SJSA1 (cell line): ENCODE results near the gene SLIT3. TPM values are rescaled to one million over a fixed set of nuclear protein-coding genes. Genes with fewer than 3 reads are reported as not detected.

Experiments
- DNase-seq, 2 experiments: peaks; one replicate each; pipeline ENCODE4 v3.0.0-alpha.2; 2015 to 2020; ENCODE audit warnings: low spot score in 2 of 2, low read depth in 1 of 2
- H3K27ac ChIP-seq: fragments of 250-450 bp; sonication (Bioruptor Pico); 2 replicates; pipeline ENCODE4 v1.5.1; 2020; ENCODE audit warnings: mild to moderate bottlenecking, moderate library complexity
- H3K27me3 ChIP-seq: fragments of 250-450 bp; sonication (Bioruptor Pico); replicated peaks from 2 replicates; pipeline ENCODE4 v1.5.1; 2020; ENCODE audit warnings: mild to moderate bottlenecking, moderate library complexity
- H3K36me3 ChIP-seq: fragments of 250-450 bp; sonication (Bioruptor Pico); 2 replicates; pipeline ENCODE4 v1.5.1; 2020; ENCODE audit warnings: mild to moderate bottlenecking
- H3K4me1 ChIP-seq: fragments of 250-450 bp; sonication (Bioruptor Pico); replicated peaks from 2 replicates; pipeline ENCODE4 v1.6.1; 2021; ENCODE audit warnings: mild to moderate bottlenecking
- H3K4me3 ChIP-seq: fragments of 250-450 bp; sonication (Bioruptor Pico); 2 replicates; pipeline ENCODE4 v1.5.1; 2020; ENCODE audit warnings: mild to moderate bottlenecking
- H3K9me3 ChIP-seq: fragments of 250-450 bp; sonication (Bioruptor Pico); replicated peaks from 2 replicates; pipeline ENCODE4 v1.5.1; 2020; ENCODE audit warnings: mild to moderate bottlenecking
- total RNA-seq: library from RNA; depleted of rRNA; stranded (reverse); fragments of >200 nt; shearing (Covaris generic); gene quantifications from 2 replicates; pipeline ENCODE4 v1.2.3, GENCODE V29; 2014

The SLIT3 gene
- total RNA-seq, 1 experiment from 2014 or later: 19.0 TPM

DNA sequence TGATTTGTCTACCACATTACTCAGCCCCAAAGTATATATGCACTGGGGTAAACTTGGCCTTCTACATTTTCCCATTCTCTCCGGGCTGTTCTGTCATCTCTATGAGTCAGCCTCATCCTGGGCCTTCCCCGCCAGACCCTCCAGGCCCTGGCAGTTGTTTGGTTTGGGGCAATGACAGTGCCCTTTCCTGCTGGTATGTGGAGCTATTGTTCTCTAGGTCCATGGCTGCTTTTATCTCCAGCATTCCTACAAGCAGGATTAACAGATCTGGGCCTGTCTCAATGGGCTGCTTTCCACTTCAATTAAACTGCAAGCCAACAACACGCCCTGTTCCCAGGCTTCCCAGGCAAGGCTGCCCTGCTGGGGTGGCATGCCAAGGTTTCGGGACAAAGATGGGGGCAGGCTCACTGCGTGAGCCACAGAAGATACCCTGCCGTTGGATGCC lies 136.4 kb downstream of the SLIT3 start:
- no peaks in the 10 kb centered on the region for H3K36me3 ChIP-seq
- DNase-seq: peak; percentile 98 to 99
- H3K27ac ChIP-seq: peak overlapping the region; percentile 83
- H3K27me3 ChIP-seq: no peaks in the 10 kb centered on the region
- H3K4me1 ChIP-seq: peaks cover 55% of the 10 kb centered on the region
- H3K4me3 ChIP-seq: no peak overlapping the region
- no peaks in the 10 kb centered on the region for H3K9me3 ChIP-seq

DNA sequence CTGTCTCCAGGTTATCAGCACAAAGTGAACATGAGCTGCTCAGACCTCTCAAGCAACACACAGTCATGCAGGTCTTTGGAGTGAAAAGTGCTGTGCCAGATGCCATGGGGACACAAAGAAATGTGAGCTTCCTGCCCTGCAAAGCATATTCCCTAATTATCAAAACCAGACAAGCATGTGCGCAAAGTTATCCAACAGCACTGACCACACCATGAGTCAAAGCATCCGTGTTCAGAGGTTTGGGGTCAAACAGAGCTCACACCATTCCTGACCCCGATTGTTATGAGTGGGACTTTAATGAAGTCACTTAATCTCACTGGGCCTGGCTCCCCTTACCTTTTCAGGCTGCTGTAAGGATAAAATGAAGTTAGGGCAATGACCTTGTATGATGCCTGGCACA lies 138.5 kb downstream of the SLIT3 start:
- peak; percentile 61 to 71 for DNase-seq
- no peak overlapping the region for H3K4me3 ChIP-seq
- no peaks in the 10 kb centered on the region for H3K36me3 ChIP-seq
- peaks cover 7% of the 10 kb centered on the region; the same call in 1 of the 2 replicates for H3K9me3 ChIP-seq
- H3K27me3 ChIP-seq: no peaks in the 10 kb centered on the region
- H3K27ac ChIP-seq: peak overlapping the region; percentile 83
- peaks cover 55% of the 10 kb centered on the region for H3K4me1 ChIP-seq

- peaks cover 61% of the 10 kb centered on the region for H3K4me1 ChIP-seq
- no peaks in the 10 kb centered on the region for H3K36me3 ChIP-seq
- H3K4me3 ChIP-seq: no peak overlapping the region
- H3K27me3 ChIP-seq: no peaks in the 10 kb centered on the region
- DNase-seq: peak; percentile 94 to 95
- H3K27ac ChIP-seq: peak overlapping the region; percentile 83
- peaks cover 7% of the 10 kb centered on the region; the same call in 1 of the 2 replicates for H3K9me3 ChIP-seq
Observed at GRCh38 chr5:169161022-169161680, 139.8 kb downstream of the SLIT3 start.

GRCh38 chr5:169160405-169160901 lies 140.5 kb downstream of the SLIT3 start:
- Histone ChIP-seq H3K9me3 (peaks cover 7% of the 10 kb centered on the region; the same call in 1 of the 2 replicates), H3K27ac (peak overlapping the region; percentile 83), H3K4me3 (no peak overlapping the region), H3K36me3 (no peaks in the 10 kb centered on the region), H3K27me3 (no peaks in the 10 kb centered on the region), H3K4me1 (peaks cover 57% of the 10 kb centered on the region)
- DNase-seq: no peak

GRCh38 chr5:169158764-169159163 lies 142.2 kb downstream of the SLIT3 start:
- no peak overlapping the region for H3K27ac ChIP-seq
- no peak overlapping the region for H3K4me3 ChIP-seq
- no peaks in the 10 kb centered on the region for H3K27me3 ChIP-seq
- DNase-seq: no peak
- peaks cover 7% of the 10 kb centered on the region; the same call in 1 of the 2 replicates for H3K9me3 ChIP-seq
- H3K4me1 ChIP-seq: peaks cover 42% of the 10 kb centered on the region
- H3K36me3 ChIP-seq: no peaks in the 10 kb centered on the region

GRCh38 chr5:169157064-169157463 lies 143.9 kb downstream of the SLIT3 start:
- H3K27ac ChIP-seq: no peak overlapping the region
- DNase-seq: peak in 1 of 2 experiments; percentile 47
- H3K27me3 ChIP-seq: no peaks in the 10 kb centered on the region
- H3K4me3 ChIP-seq: no peak overlapping the region
- peaks cover 7% of the 10 kb centered on the region; the same call in 1 of the 2 replicates for H3K9me3 ChIP-seq
- H3K4me1 ChIP-seq: peaks cover 25% of the 10 kb centered on the region
- H3K36me3 ChIP-seq: no peaks in the 10 kb centered on the region

GRCh38 chr5:169154679-169155078 lies 146.3 kb downstream of the SLIT3 start:
- H3K4me1 ChIP-seq: peaks cover 5% of the 10 kb centered on the region; the same call in 1 of the 2 replicates
- no peak overlapping the region for H3K4me3 ChIP-seq
- H3K27ac ChIP-seq: no peak overlapping the region
- peaks cover 7% of the 10 kb centered on the region; the same call in 1 of the 2 replicates for H3K9me3 ChIP-seq
- no peaks in the 10 kb centered on the region for H3K27me3 ChIP-seq
- no peak for DNase-seq
- H3K36me3 ChIP-seq: no peaks in the 10 kb centered on the region; the same call in 1 of the 2 replicates

DNA sequence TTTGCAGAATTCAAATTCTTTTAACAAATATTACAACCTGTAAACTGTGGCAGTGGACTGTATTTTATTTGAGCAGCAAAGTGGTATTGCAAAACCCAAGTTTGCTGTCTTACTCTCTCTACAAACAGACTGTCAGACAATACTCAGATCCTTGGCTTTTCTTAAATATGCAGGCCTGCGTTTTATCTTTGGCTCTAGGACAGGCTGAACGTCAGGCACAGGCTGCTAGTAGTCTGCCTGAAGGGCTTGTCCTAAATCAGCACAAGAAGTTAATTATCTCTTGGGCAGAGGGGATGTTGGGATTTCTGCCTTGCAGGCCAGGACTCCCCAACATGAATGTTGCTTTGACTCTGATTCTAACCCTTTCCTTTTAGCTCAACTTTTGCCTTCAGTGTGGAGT lies 147.5 kb downstream of the SLIT3 start:
- Histone ChIP-seq H3K27ac (no peak overlapping the region), H3K9me3 (no peaks in the 10 kb centered on the region), H3K4me1 (peaks cover 5% of the 10 kb centered on the region; the same call in 1 of the 2 replicates), H3K27me3 (no peaks in the 10 kb centered on the region), H3K36me3 (no peaks in the 10 kb centered on the region; the same call in 1 of the 2 replicates), H3K4me3 (no peak overlapping the region)
- DNase-seq: no peak

- Histone ChIP-seq H3K9me3 (no peaks in the 10 kb centered on the region), H3K27me3 (no peaks in the 10 kb centered on the region), H3K4me1 (peaks cover 5% of the 10 kb centered on the region; the same call in 1 of the 2 replicates), H3K36me3 (no peaks in the 10 kb centered on the region; the same call in 1 of the 2 replicates), H3K27ac (no peak overlapping the region), H3K4me3 (no peak overlapping the region)
- DNase-seq: no peak
Observed at GRCh38 chr5:169152946-169153345, 148.0 kb downstream of the SLIT3 start.

DNA sequence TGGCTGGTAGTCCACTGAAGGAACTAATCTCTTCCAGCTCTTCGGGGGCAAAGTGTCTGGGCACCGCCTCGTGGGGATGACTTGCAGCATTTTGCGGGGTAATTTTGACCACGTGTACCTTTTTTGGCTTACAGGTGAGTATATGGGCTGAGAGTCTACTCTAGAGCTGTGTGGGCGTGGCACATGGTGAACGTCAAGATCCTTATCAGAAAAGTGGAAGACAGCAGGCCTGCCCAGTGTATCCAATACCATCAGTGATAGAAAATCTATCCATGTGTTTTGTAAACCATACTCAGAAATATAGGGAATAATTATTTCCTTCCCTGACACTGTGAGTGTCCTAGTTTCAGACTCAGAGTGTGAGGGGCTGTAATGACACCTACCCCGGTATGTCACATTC lies 148.5 kb downstream of the SLIT3 start:
- Histone ChIP-seq H3K27me3 (no peaks in the 10 kb centered on the region), H3K4me1 (peaks cover 5% of the 10 kb centered on the region; the same call in 1 of the 2 replicates), H3K36me3 (no peaks in the 10 kb centered on the region; the same call in 1 of the 2 replicates), H3K9me3 (no peaks in the 10 kb centered on the region), H3K4me3 (no peak overlapping the region), H3K27ac (no peak overlapping the region)
- DNase-seq: no peak

DNA sequence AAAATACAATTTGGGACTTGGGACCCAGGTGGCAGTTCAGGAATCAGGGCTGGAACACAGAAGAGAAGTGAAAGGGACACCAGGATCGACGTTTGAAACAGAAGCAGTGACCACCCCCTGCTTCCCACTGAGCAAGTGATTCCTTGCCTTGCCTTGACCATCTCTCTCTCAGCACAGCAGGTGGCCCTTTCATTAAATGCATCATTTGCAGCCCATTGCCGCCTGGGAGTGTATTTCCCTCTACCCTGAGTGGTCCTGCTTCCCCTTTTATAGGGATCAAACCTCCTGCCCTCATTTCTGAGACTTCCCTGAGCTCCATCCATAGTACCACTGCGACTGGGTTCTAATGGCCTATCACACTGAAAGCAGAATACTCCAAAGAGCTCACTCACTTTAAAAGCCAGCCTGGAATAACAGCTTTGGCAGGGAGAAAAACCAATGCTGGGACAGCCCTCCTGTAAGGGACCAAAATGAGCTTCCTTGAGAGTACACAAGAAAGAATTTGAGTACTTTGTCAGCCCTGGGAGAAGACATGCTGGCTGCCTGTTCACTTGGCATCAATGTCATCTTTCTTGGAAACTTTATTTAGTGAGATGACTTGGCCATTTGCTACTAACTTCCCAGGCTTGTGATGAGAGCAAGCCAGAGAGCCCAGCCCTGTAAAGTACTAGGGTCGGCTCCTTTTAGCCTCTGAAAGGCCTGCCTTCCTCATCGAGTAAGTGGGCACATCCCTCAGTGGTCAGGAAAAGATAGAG lies 149.7 kb downstream of the SLIT3 start:
- H3K27ac ChIP-seq: no peak overlapping the region
- no peak for DNase-seq
- no peaks in the 10 kb centered on the region for H3K27me3 ChIP-seq

DNA sequence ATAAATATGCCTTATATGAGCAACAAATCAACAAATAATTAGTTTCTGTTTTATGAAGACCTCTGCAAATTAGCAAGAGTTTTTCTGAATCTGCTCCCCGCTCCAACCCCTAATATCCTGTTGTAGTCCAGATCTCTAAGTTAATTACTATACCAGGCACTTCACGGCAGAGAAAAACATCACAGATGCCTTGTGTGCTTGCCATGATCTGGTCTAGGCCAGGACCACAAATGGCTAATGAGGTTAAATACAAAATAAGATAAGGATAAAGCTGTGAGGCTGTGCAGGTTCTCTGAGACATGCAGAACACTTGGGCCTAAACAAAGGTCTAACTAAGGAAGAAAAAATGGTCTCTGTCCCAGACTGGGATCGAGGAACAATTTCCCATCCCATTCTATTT lies 150.8 kb downstream of the SLIT3 start:
- H3K36me3 ChIP-seq: no peaks in the 10 kb centered on the region; the same call in 1 of the 2 replicates
- no peak overlapping the region for H3K4me3 ChIP-seq
- H3K27me3 ChIP-seq: no peaks in the 10 kb centered on the region
- DNase-seq: no peak
- no peaks in the 10 kb centered on the region for H3K4me1 ChIP-seq
- H3K27ac ChIP-seq: no peak overlapping the region
- no peaks in the 10 kb centered on the region for H3K9me3 ChIP-seq

More for the DNA sequence above, 149.7 kb downstream of the SLIT3 start:
- H3K4me3 ChIP-seq: no peak overlapping the region
- no peaks in the 10 kb centered on the region; the same call in 1 of the 2 replicates for H3K36me3 ChIP-seq
- no peaks in the 10 kb centered on the region for H3K9me3 ChIP-seq
- H3K4me1 ChIP-seq: no peaks in the 10 kb centered on the region

DNA sequence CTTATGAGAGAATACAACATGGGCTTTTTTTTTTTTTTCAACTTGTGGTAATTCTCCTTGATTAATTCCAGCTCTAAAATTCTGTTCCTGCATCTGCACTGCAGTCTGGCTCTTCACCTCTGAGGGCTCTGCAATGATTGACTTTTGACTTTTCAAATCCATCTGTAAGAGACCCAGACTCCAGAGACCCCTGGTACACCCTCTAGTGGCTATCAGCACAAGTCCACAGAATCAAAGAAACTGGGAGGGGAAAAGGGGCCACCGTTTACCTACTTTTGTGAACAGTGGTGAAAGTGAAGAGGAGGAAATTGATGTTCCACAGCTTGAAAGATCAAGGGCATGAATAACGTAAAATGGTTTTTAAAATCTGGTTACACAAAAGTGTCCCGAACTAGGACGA lies 151.6 kb downstream of the SLIT3 start:
- no peaks in the 10 kb centered on the region for H3K27me3 ChIP-seq
- H3K9me3 ChIP-seq: no peaks in the 10 kb centered on the region
- no peaks in the 10 kb centered on the region; the same call in 1 of the 2 replicates for H3K36me3 ChIP-seq
- no peak overlapping the region for H3K4me3 ChIP-seq
- no peak for DNase-seq
- H3K27ac ChIP-seq: no peak overlapping the region
- no peaks in the 10 kb centered on the region for H3K4me1 ChIP-seq
